Rectal smooth muscle tissue (tissue), 1 donor: ENCODE results near the gene MIX23.
"Not testable (repeated sequence)": the region's sequence is repeated elsewhere in the genome, so short reads cannot be mapped to it uniquely, and the experiment has no call there.

Experiments used
- H3K27ac ChIP-seq: one replicate; pipeline ENCODE4 v1.7.0; 2013; ENCODE audit warnings: low read depth, low read length, inconsistent platforms
- H3K27me3 ChIP-seq: one replicate; pipeline ENCODE4 v1.7.0; 2013; ENCODE audit warnings: low read length; ENCODE audit not compliant: control insufficient read depth, insufficient read depth
- H3K36me3 ChIP-seq: one replicate; pipeline ENCODE4 v1.7.0; 2013; ENCODE audit warnings: low read length; ENCODE audit not compliant: control insufficient read depth, insufficient read depth
- H3K4me1 ChIP-seq: one replicate; pipeline ENCODE4 v1.7.0; 2013; ENCODE audit warnings: low read length; ENCODE audit not compliant: control insufficient read depth, insufficient read depth
- H3K4me3 ChIP-seq: one replicate; pipeline ENCODE4 v1.7.0; 2013; ENCODE audit warnings: low read length
- H3K9ac ChIP-seq: one replicate; pipeline ENCODE4 v1.7.0; 2013; ENCODE audit warnings: low read length

The MIX23 gene

DNA sequence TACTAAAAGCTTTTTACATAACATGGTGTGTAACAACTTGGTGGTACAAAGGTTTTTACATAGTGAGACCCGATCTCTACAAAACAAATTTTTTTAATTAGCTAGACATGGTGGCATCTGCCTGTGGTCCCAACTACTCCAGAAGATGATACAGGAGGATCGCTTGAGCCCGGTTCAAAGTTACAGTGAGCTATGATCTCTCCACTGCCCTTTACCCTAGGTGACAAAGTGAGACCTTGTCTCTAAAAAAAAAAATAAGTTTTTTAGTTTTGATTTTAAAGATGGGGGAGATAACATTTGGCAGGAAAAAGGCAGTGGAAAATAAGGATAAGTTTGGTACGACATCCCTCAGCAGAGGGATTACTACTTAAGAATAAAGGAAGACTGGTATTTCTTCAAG lies 6.9 kb upstream of the MIX23 start:
- peaks cover 3% of the 10 kb centered on the region for H3K36me3 ChIP-seq
- H3K27me3 ChIP-seq, result no peaks in the 10 kb centered on the region
- no peak overlapping the region for H3K4me3 ChIP-seq
- peaks cover 5% of the 10 kb centered on the region for H3K4me1 ChIP-seq
- no peak overlapping the region for H3K27ac ChIP-seq
- H3K9ac ChIP-seq, result no peak overlapping the region

GRCh38 chr3:122389197-122389596 lies 6.2 kb upstream of the MIX23 start:
- Histone ChIP-seq H3K27ac (no peak overlapping the region), H3K36me3 (peaks cover 2% of the 10 kb centered on the region), H3K4me3 (no peak overlapping the region), H3K27me3 (no peaks in the 10 kb centered on the region), H3K4me1 (peaks cover 7% of the 10 kb centered on the region), H3K9ac (no peak overlapping the region)

GRCh38 chr3:122387709-122388108 lies 4.7 kb upstream of the MIX23 start:
- H3K4me1 ChIP-seq, result peaks cover 3% of the 10 kb centered on the region
- no peaks in the 10 kb centered on the region for H3K27me3 ChIP-seq
- H3K36me3 ChIP-seq, result no peaks in the 10 kb centered on the region
- H3K27ac ChIP-seq, result no peak overlapping the region
- H3K4me3 ChIP-seq, result no peak overlapping the region
- no peak overlapping the region for H3K9ac ChIP-seq

GRCh38 chr3:122383771-122384697 lies 1.0 kb upstream of the MIX23 start, which contains the start of gene FAM162A:
FAM162A (plus strand) TSS chr3:122384182; CDS start chr3:122384266, 84 bp downstream.
- peak within 1 kb of the TSS; percentile 95 for H3K4me3 ChIP-seq
- peak within 1 kb of the TSS; percentile 53 for H3K9ac ChIP-seq
- peaks cover 8% of the 10 kb centered on the region for H3K4me1 ChIP-seq
- H3K36me3 ChIP-seq, result no peaks in the 10 kb centered on the region
- peak within 1 kb of the TSS; percentile 94 for H3K27ac ChIP-seq
- H3K27me3 ChIP-seq, result no peaks in the 10 kb centered on the region

- H3K27me3 ChIP-seq, result no peaks in the 10 kb centered on the region
- no peak overlapping the region for H3K9ac ChIP-seq
- H3K4me1 ChIP-seq, result peaks cover 5% of the 10 kb centered on the region
- H3K4me3 ChIP-seq, result no peak overlapping the region
- no peaks in the 10 kb centered on the region for H3K36me3 ChIP-seq
- no peak overlapping the region for H3K27ac ChIP-seq
These were observed 5.1 kb downstream of the MIX23 start for GRCh38 chr3:122377975-122378374.

DNA sequence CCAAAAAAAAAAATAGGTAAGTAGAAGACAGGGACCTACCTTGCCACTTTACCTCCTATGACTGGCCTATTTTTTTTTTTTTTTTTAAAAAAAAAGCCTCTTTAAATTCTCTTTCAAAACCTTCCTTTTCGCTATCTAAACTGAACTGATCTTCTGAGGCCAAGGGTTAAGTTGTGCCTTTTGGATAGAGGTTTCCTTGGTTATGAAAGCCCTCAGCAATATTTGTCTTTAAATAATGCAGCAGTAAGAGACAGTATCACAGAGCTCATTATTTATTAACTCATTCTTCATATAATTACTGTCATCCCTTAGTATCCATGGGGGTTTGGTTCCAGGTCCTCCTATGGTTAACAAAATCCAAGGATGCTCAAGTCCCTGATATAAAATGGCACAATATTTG lies 9.0 kb downstream of the MIX23 start:
- no peak overlapping the region for H3K9ac ChIP-seq
- H3K27ac ChIP-seq, result no peak overlapping the region
- H3K4me1 ChIP-seq, result no peaks in the 10 kb centered on the region
- no peaks in the 10 kb centered on the region for H3K27me3 ChIP-seq
- H3K4me3 ChIP-seq, result no peak overlapping the region
- no peaks in the 10 kb centered on the region for H3K36me3 ChIP-seq

DNA sequence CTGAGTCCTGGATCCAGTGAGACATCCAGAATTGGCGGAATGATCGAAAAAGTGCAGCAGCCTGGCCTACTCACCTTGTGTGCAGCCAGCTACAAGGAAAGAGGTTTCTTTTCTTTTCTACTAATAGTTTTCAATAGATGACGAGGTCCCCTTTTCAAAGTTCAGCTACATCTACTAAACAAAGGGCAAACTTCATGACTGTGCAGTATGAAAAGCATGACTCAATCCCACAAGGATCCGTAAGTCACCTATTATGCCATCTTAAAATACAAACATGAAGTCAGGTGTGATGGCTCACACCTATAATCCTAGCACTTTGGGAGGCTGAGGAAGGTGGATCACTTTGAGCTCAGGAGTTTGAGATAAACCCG lies 16.7 kb downstream of the MIX23 start:
- no peaks in the 10 kb centered on the region for H3K4me1 ChIP-seq
- H3K36me3 ChIP-seq, result peaks cover 5% of the 10 kb centered on the region
- H3K4me3 ChIP-seq, result no peak overlapping the region
- no peaks in the 10 kb centered on the region for H3K27me3 ChIP-seq
- no peak overlapping the region for H3K27ac ChIP-seq
- no peak overlapping the region for H3K9ac ChIP-seq

DNA sequence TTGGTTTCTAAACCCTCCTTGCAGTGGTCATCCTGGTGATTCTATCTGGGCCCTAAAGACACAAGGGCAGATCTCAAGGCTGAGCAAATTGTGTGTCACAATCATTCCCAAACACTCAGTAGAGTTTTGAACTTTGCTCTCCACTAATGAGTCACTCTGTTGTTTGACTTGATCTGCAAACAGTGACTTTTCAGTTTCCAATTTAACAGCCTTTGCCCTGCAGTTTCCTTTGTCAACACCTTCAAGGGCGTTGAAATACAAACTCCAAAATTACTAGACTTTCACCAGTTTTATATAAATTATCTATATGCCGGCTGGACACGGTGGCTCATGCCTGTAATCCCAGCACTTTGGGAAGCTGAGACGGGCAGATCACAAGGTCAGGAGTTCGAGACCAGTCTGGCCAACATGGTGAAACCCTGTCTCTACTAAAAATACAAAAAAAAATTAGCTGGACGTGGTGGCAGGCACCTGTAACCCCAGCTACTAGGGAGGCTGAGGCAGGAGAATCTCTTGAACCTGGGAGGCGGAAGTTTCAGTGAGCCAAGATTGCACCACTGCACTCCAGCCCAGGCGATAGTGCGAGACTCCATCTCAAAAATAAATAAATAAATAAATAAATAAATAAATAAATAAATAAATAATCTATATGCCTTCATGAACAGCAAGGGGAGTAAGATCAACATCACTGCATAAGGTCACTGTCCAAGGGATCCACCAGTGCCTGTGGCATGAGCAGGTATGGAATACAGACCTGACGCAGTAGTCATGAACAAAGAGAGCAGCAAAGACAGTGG lies 17.3 kb downstream of the MIX23 start:
- not testable (repeated sequence) for H3K4me1 ChIP-seq, H3K4me3 ChIP-seq, H3K9ac ChIP-seq, H3K36me3 ChIP-seq, H3K27me3 ChIP-seq, H3K27ac ChIP-seq

DNA sequence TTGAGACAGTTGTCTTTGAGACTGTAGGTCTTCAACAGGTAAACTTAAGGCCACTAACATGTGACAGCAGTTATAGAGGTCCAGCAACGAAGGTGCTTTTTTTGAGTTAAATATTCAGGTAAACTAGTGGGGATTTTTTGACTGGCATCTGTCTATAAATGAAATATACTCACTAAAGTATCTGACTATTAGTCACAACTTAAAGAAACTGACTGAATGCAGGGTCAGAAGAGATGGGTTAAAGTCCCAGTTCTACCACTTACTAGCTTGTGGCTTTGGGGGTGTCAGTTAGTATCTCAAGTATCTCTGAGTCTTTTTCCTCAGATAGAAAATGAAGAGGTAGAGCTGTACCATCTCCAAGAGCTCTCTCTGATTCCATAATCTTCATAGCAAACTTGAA lies 18.0 kb downstream of the MIX23 start:
- Histone ChIP-seq H3K36me3 (peaks cover 5% of the 10 kb centered on the region), H3K27ac (no peak overlapping the region), H3K4me3 (no peak overlapping the region), H3K27me3 (no peaks in the 10 kb centered on the region), H3K9ac (no peak overlapping the region), H3K4me1 (no peaks in the 10 kb centered on the region)

GRCh38 chr3:122364490-122364889 lies 18.5 kb downstream of the MIX23 start:
- Histone ChIP-seq H3K36me3 (peaks cover 5% of the 10 kb centered on the region), H3K4me1 (no peaks in the 10 kb centered on the region), H3K9ac (no peak overlapping the region), H3K4me3 (no peak overlapping the region), H3K27me3 (no peaks in the 10 kb centered on the region), H3K27ac (no peak overlapping the region)

DNA sequence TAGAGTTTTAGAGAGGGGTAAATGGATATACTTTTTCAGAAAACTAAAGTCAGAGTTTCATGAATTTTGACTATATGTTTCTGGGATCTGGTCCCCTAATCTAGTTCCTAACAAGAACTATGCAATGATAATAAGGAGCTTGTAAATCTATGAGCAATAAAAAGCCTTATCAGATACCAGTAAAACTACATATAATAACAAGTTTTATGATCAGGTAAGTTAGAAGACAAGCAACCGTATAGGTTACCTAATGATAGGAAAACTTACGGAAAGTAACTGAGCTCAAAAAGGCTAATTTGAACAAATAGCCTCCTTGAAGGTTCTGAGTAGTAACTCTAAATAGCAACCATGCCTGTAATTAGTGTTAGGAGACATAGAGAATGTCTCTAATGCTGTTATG lies 21.0 kb downstream of the MIX23 start:
- H3K36me3 ChIP-seq, result peaks cover 3% of the 10 kb centered on the region
- no peak overlapping the region for H3K9ac ChIP-seq
- no peaks in the 10 kb centered on the region for H3K27me3 ChIP-seq
- H3K4me3 ChIP-seq, result no peak overlapping the region
- H3K27ac ChIP-seq, result no peak overlapping the region
- no peaks in the 10 kb centered on the region for H3K4me1 ChIP-seq

DNA sequence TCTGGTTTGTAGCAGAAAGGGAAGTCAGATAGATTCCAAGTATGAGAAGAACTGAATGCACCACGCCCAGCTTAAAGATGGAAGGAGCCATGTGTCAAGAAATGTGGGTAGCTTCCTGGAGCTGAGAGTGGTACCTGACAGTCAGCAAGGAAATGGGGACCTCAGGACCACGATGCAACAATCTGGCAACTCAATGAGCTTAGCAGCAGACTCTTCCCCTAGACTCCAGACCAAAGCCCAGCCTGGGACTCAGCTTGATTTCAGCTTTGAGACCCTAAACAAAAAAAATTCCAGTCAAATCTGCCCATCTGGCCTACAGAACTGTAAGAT lies 24.4 kb downstream of the MIX23 start:
- H3K27ac ChIP-seq, result no peak overlapping the region
- no peaks in the 10 kb centered on the region for H3K4me1 ChIP-seq
- H3K36me3 ChIP-seq, result no peaks in the 10 kb centered on the region
- H3K9ac ChIP-seq, result no peak overlapping the region
- H3K27me3 ChIP-seq, result no peaks in the 10 kb centered on the region
- no peak overlapping the region for H3K4me3 ChIP-seq
